Measurements from ENCODE around the gene ARHGAP8.
"Not testable (repeated sequence)": the region's sequence is repeated elsewhere in the genome, so short reads cannot be mapped to it uniquely, and the experiment has no call there.

The ARHGAP8 gene

DNA sequence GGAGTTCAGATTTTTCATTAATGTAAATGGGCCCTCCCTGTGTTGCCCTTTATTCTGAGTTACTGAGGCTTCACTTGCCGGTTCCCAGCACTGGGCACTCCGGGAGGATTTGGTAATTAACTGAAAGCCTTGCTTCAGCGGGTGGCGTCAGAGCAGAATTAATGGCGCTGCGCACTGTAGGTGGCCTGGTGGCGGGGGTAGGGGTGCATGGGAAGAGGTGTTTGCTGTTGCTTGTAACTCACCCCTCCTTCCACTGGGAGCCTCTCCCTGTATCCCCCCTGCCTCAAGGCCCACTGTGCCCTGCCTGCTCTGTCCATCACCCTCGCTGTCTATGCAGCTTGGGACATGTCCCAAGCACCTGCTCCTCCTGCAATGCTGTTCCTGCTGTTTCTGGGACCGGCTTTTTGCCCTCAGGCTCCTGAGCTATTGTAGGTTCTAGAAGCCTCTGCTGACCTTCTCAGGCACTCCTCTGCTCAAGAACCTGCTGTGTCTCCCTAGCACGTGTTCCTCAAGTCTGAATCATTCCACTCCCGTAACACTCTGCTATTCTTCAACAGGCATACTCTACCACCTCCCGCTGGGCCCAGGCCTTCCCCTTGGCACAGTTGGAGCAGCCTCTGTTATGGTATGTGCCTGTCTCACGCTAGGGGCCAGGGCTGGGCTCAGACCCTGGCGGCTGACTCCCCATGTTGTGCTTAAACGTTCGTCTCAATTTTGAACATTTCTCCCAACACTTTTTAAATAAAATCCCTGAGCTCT is 24.4 kb downstream of the ARHGAP8 start:
- DNase-seq: no peak

DNA sequence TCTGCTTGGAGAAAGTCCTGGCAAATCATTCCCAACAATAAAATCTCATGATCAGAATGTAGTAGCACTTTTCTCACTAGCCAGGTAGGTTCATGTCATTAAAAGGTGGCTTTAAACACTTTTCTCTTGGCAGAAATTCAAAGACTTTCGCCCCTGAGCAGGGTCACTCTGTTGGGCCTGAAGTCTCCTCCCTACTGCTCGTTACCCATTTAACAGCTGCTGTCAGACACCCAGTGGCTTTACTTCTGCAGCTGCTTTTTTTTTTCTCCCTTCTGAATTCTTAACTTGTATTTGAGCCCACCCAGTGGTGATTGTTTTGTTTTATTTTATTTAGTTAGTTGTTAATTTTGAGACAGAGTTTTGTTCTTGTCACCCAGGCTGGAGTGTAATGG is 25.0 kb downstream of the ARHGAP8 start:
- no peak for DNase-seq

DNA sequence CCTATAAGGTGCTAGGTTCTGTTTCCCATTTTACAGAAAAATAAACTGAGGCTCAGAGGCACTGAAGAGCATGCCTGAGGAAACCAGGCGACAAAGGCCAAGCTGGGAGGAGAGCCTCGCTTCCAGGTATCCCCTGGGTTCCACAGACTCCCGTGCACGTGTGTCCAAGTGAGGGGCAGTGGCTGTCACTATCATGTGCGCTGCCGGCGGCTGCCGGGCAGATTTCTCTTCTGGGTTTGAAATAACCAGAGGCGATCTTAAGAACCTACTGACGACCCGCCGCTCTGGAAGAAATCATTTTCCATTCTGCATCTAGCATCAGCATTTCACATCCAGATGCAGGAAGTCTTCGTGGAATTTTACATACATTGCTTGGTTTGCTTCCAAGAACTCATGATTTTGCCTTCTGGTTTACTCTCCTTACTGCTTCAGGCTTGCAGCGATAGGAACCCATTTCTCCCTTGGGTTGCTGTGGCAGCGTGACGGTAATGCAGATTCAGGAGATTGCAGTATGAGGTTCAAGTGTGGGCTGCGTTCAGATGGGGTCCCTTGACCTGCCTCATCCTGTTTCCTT is 28.6 kb downstream of the ARHGAP8 start:
- no peak for DNase-seq

DNA sequence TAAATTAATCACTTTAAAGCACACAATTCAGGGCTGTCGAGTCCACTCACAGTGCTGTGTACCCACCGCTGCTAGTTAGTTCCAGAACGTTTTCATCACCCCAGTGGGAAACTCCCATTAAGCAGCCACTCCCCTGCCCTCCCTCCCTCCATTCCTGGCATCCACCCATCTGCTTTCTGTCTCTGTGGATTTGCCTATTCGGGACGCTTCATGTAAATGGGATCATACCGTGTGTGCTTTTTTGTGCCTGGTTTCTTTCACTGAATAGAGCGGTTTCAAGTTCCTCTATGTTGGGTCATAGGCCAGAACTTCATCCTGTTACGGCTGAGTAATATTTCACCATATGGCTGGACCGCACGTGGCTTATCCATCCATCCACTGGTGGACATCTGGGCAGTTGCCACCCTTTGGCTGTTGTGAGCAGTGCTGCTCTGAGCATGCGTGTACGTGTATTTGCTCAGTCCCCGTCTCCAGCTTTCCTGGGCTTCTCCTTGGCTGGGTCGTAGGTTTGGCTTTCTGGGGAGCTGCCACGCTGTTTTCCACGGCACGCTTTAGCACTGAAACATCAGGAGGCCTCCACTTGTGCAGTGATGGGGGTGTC is 30.1 kb downstream of the ARHGAP8 start:
- no peak for DNase-seq

DNA sequence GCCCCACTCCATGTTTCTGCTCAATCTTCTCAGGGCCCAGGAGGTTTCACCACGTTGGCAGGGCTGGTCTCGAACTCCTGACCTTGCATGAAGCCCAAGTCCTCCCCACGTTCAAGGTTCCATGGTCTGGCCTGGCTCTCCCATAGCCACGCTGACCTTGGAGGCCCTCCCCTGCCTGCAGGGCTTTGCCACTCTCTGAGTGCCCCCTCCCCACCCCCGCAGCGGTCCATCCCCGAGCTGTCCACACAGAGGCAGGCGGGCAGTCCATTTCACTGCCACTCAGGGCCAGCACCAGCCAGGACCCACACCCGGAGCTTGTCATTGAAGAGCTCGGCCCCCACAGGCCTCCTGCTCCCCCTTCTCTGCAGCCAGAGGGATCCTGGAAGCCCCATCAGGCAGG is 30.7 kb downstream of the ARHGAP8 start:
- DNase-seq: no peak

DNA sequence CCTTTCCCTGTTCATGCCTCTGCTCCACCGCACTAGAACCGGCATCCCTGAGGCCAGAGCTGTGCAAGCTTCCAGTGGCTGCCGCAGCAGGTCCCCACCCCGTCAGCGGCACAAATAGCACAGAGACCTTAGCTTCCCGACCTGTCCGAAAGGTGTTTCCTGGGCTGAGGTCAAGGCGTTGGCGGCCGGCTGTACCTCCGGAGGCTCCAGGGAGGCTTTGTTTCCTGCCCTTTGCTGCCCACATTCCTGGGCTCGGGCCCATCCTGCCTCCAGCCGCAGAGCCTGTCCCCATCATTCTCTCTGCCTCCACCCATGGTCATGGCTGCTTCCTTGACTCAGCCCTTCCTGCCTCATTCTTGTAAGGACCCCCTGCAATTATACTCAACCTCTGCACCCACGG is 31.2 kb downstream of the ARHGAP8 start:
- no peak for DNase-seq

DNA sequence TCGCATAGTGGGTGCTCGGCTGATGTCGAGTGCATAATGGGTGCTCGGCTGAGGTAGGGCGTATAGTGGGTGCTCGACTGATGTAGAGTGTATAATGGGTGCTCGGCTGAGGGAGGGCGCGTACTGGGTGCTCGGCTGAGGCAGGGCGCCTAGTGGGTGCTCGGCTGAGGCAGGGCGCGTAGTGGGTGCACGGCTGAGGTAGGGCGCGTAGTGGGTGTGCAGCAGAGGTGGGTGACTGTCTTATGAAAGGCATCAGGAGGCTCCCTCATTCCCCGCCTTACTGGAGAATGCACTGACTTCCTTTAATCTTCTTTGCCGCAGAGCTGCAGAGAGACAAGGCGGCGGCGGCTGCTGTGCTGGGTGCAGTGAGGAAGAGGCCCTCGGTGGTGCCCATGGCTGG is 33.8 kb downstream of the ARHGAP8 start:
- no peak for DNase-seq

DNA sequence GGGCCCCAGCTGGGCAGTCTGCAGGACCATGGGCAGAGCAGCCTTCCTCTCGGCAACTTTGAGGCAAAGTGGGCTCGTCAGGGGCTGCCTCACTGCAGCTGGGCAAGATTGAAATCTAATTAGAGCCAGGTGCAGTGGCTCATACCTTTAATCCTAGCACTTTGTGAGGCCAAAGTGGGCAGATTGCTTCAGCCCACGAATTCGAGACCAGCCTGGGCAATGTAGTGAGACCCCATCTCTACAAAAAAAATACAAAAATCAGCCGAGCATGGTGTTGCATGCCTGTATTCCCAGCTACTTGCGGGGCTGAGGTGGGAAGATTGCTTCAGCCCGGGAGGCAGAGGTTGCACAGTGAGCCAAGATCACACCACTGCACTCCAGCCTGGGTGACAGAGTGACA is 34.2 kb downstream of the ARHGAP8 start:
- no peak for DNase-seq

DNA sequence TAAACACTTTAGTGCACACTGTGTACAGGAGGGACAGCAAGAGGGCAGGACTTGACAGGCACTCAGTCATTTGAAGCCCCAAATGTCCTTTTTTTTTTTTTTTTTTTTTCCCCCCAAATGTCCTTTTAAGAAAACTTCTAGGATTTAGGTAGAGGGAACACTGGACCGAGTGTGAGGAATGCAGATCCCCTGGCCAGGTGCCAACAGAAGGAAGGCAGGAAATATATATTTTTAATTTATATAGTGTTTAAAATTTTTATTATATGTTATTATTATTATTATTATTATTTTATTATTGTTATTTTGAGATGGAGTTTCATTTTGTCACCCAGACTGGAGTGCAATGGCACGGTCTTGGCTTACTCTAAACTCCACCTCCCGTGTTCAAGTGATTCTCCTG is 35.5 kb downstream of the ARHGAP8 start:
- DNase-seq: no peak

DNA sequence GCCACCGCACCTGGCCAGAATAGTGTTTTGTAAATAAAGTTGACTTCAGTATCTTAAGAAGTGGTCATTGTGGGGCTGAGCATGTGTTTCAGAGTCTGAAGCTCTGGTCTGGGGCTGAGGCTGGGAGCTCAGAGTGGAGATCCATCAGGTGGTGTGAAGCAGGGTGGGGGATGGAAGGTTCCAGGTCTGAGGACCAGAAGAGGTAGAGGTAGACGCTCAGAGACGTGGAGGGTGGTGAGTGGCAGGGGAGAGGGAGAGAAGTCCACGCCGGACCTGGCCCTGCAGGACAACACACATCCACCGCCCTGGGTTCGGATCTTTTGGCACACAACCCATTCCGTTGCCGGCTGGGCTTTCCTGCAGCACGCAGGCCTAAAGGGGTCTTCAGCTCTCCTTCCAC is 40.7 kb downstream of the ARHGAP8 start:
- DNase-seq: no peak

DNA sequence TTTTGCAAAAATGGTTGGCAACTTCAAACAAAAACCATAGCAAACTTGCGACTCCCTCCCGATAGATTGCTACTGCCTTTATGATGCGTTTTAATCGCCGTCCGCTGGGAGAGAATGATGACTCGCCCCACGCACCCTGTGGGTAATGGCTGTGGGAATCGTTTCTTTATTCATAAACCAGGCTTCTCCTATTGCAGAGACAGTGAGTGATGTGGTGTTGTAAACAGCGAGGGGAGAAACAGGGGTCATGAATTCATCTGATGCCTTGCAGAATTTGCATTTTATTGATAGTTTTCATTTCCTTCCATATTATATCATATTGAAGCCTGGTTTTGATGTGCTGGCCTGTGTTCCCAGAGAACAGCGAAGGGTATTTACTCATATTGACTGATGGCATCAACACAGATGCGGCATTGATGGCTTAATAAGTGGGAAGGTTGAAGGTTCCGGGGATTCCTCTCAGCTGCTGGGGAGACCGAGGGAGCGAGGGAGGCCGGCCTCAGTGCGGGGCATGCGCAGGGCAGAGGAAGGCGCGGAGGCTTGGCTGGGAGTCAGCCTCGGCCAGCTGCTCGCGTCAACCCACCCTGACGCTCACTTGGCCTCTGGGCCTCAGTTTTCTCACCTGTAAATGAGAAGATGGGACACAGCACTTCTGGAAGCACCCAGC is 41.3 kb downstream of the ARHGAP8 start:
- DNase-seq: no peak

DNA sequence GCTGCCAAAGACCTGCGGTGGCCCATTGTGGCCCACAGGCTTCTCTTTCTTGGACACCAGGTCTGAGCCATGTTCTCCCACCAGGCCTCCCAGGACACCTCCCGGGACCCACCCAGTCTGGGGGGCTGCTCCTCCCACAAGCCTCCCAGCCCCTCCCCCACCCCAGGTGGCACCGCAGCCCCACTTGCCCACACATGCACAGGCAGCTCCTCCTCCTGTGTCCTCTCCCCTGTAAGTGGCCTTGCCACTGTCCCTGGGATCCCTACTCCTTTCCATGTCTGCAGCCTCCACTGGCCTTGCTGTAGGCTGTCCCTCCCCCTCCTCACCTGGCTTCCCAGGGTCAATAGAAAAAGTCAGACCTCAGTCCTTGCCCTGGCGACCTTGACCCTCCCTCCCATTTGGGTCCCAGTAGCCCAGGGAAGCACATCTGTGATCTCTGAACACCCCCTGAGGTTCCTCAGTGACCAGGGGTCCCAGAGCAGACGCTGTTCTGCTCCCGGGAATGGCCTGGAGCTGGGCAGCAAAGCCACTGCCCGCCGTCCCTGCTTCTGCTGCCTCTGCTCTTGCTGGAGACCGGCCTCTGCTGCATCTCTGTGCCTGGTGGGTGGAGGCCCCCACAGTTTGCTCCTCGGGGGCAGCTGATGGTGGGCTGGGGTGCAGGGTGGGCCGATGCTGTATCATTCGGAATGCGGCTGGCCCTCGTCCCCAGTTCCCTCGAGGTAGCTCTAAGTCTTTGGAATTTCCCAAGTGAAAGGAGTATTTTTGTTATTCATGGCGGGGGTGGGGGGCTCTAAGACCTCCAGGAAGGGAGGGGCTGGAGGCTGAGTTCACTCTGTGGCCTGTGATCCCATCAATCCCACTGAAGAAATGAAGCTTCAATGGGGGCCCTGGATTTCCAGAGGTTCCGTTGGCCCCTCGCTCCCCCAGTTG is 43.6 kb downstream of the ARHGAP8 start:
- no peak for DNase-seq

DNA sequence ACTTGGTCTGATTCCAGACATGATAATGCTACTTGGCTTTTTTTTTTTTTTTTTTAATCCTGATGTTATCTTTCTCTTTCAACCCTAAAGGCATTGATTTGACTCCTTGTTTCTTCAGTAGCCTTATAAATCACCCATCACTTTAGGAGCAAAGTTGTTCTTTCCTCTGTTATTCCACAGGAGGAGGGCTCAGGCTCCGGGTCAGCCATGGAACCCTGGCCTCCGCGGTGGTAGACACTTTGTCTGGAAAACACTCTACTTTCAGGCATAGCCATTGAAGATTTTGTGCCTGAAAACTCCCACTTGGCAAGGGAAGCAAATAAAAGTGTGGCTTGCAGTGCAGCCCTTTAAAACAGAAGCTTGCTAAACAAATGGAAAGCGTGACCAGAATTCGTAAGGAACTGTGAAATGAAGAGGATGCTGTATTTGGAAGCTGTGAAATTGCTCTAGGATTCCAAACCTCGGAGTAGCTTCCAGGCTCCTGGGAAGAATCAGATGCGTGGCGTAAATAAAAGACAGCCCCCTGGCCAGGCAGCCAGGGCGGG is 44.9 kb downstream of the ARHGAP8 start:
- DNase-seq: no peak

DNA sequence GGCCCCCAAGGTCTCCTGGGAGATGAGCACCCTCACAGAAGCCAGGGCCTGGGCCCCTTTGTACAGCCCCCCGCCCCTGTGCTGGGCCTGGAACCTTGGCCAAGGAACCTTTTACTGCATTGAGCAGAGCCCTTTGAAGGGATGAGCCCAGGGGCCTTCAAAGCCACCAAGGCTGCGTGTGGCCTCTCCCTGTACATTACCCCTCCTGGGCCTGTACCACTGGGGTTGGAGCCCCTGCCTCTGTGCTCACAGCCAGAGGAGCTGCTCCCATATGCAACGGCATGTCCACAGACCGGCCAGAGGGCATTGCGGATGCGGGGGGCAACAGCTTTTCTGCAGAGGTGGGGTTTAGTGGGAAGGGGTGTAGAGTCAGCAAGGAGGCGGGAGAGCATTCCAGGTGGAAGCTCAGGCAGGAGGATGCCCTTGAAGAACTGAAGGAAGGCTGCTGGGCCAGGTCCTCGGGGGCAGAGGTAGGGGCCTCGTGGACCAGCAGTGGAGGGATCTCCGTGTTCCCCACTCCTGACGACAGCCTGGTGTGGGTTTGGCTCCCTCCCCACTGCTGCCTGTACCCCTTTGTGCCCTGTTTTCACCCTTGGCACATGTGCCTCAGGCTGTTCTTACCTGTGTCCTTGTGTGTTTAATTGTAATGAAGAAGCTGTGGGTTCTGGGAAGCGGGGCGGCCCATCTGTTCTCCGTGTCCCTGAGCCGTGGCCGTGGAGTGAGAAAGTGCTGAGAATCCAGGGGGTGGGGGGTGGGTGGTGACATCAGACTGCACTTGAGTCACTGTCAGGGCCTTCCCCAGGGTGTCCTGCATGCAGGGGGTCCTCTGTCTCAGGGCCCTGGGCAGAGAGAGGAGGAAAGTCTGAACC is 46.9 kb downstream of the ARHGAP8 start:
- no peak for DNase-seq

DNA sequence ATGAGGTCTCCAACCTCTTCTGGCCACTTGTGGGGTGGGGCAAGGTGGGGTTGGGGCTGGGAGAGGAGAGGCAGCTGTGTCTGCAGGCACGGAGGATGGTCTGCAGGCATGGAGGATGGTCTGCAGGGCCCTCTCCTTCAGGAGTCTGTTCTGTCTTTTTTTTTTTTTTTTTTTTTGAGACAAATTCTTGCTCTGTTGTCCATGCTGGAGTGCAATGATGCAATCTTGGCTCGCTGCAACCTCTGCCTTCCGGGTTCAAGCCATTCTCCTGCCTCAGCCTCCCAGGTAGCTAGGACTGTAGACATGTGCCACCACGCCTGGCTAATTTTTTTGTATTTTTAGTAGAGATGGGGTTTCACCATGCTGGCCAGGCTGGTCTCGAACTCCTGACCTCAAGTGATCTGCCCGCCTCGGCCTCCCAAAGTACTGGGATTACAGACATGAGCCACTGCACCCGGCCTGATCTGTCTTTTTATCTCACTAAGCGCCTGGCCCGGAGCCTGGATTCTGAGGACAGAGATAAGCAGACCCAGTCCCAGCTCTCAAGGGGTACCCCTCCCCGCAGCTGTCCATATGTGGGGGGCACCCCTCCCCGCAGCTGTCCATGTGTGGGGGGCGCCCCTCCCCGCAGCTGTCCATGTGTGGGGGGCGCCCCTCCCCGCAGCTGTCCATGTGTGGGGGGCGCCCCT is 47.7 kb downstream of the ARHGAP8 start:
- DNase-seq: not testable (repeated sequence)

DNA sequence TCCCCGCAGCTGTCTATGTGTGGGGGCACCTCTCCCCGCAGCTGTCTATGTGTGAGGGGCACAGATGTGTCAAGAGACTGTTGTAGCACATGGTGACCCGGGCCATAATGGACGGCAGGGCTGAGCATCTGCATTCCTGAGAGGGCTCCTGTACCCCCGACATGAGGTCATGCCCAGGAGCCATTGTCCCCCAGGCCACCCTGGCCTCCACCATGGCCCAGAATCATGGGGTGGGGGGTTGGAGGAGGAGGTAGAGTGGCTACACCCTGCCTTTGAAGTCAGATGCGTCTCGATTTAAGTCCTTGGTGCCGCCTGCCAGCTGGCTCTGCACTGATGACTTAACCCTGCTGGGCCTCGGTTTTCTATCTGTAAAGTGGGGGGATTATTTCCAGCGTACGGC is 49.1 kb downstream of the ARHGAP8 start:
- DNase-seq: no peak

DNA sequence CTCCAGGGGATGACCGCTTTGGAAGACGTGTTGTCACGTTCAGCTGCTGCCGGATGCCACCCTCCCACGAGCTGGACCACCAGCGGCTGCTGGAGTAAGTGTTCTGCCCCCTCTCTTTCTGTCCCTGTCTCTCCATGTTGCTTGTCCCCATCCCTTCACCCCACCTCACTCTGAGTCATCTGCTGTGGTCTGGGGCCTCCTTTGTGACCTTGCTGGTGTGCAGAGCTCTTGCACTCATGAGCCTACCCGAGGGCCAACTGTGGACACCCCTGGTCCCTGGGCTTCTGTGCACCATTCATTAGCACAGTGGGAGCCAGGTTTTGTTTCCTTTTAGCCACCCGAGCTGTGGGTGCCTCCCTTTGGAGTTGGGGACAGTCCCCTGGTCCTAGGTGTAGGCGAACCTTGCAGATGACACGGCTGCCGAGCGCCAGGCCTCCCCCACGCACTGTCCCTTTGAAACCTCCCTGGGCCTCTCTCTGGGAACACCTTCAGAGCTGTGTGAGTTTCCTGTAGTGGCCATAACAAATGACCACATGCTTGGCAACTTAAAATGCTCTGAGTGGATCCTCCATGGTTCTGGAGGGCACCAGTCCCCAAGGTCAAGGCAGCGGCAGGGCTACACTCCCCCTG is 49.8 kb downstream of the ARHGAP8 start:
- no peak for DNase-seq

DNA sequence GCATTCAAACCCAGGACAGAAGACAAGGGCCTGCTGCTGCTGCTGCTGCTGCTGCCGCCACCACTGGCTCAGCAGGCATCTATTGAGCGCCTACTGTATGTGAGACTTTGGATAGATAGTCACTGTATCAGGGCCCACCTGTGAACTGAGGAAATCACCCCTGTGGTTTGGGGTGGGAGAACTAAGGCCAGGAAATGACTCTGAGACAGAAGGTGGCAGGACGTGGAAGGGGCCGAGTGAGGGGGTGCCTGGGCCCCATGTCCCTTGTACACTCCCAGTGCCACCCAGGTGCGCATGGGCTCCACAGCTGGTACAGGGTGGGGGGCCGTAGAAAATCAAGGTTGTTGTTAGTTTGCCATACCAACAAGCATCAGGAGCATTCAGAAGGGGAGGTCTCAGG is 50.6 kb downstream of the ARHGAP8 start:
- DNase-seq: no peak

DNA sequence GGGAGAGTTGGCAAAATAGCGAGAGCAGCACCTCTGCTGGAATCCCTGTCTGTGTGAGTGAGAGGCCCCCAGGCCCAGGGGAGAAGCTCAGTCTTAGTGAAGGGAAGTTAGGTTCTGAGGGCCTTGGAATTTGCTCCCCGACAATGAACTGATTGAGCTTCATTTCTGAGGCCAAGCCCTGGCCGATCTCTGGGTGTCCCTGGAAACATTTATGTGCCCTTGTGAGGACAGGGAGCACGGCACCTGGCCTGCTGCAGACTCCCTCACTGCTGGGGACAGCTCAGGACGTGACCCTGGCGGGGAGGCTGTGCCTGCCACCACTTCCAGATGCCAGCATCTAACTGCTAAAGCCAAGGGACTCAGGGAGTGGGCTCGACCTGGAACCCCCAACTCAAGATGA is 52.0 kb downstream of the ARHGAP8 start:
- no peak for DNase-seq

DNA sequence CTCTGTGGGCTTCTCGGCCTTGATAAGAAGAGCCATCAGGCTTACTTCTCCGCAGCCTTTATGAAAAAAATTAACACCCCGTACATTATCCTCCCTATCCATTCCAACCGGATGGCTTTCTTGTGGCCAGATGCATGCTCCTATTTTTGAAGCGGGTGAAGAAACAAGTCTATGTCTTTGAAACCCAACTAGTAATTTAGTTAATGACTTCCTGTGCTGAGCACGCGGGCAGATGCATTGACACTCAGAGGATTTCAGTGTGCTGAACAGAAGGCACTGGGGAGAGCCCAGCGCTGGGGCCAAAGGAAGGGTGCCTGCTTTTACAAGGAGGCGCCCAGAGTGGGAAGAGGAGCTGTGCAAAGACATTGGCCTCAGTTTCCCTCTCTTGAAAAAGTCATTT is 53.3 kb downstream of the ARHGAP8 start:
- DNase-seq: no peak
